Right ventricle myocardium superior (tissue), 1 donor: ENCODE results near the gene RBM5. TPM values are rescaled to one million over a fixed set of nuclear protein-coding genes. Genes with fewer than 3 reads are reported as not detected.

Source experiments
- ATAC-seq: fragments of 200-7000 bp; cut with Tn5 transposase; one replicate; pipeline ENCODE4 v1.9.1; 2020; ENCODE audit warnings: mild to moderate bottlenecking; ENCODE audit not compliant: poor library complexity
- DNase-seq: peaks from one replicate; pipeline ENCODE4 v3.0.0-alpha.2; 2020
- intact Hi-C: fragments of 100-400 bp; cut with DNase I; formaldehyde crosslinking; loops from one replicate; pipeline ENCODE4 v1.11.2; 2022
- total RNA-seq: library from RNA; stranded (reverse); fragmentation: NEBNext Ultra II Directional; extraction: Animal tissue kit (Norgen Biotek cat#: 25700); gene quantifications from one replicate; pipeline ENCODE4 v1.2.1, GENCODE V29; 2021
- donor health status: DM: no; HTN: yes; CAD: no; lungs with severe emphysema.

RBM5 gene
- total RNA-seq, 1 donor from 2014 or later: 56.7 TPM

GRCh38 chr3:50134367-50134766, 45.6 kb downstream of the RBM5 start:
- DNase-seq (no peak), ATAC-seq (no peak)
- intact Hi-C loops: no loop called here

DNA sequence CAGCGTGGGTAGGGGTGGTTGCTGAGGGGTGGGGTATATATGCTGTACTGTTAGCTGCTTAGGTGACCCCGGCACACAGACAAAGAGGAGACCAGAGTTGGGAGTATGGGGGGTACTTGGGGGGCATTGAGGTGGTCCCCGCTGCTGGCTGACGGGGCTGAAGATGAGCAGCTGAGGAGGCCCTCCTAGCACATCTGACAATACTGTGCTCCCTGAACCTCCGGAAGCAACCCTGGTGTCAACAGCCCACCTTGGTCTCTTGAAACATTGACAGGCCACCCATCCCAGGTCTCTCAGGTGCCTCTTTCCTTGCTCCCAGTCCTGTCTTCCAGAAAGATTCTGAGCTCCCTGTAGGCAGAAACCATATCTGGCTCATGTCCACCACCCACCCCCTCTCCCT, 47.2 kb downstream of the RBM5 start:
- no peak for ATAC-seq
- intact Hi-C loops: no loop called here

GRCh38 chr3:50136714-50137405, 48.1 kb downstream of the RBM5 start:
- intact Hi-C loops: no loop called here
- no peak for DNase-seq
- ATAC-seq: peak; percentile 80

More for the DNA sequence above, 47.2 kb downstream of the RBM5 start:
- no peak for DNase-seq

- intact Hi-C loops: no loop called here
These were observed 48.8 kb downstream of the RBM5 start for GRCh38 chr3:50137531-50137930.

GRCh38 chr3:50138266-50139200, 49.8 kb downstream of the RBM5 start:
- ATAC-seq: no peak
- intact Hi-C loops: no loop called here
- DNase-seq: no peak

More at GRCh38 chr3:50137531-50137930, 48.8 kb downstream of the RBM5 start:
- no peak for DNase-seq
- ATAC-seq: no peak

DNA sequence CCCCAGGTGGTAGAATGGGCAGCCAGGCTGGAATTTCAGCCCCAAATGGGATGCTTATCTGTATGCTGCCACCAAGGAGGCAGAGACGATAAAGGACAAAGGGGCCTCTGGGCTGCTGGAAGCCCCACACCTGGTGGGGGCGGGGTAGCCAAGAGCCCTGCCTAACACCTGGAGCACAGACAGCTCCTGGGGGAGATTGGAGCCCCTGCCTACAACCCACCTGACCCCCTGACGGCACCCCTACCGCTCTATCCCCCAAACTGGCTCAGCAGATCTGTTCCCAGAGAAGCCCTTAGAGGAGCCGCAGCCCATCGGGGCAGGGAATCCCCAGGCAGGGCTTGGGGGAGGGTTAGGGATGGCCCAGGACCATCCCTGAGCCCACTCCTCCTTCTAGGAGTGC, 50.6 kb downstream of the RBM5 start:
- DNase-seq (no peak), ATAC-seq (no peak)
- intact Hi-C loops: no loop called here

- ATAC-seq (no peak), DNase-seq (no peak)
- intact Hi-C loops: no loop called here
These were observed 51.2 kb downstream of the RBM5 start for GRCh38 chr3:50139718-50140423.

- intact Hi-C loops: no loop called here
- no peak for DNase-seq
- ATAC-seq: no peak
These were observed 52.3 kb downstream of the RBM5 start for GRCh38 chr3:50140990-50141389.

DNA sequence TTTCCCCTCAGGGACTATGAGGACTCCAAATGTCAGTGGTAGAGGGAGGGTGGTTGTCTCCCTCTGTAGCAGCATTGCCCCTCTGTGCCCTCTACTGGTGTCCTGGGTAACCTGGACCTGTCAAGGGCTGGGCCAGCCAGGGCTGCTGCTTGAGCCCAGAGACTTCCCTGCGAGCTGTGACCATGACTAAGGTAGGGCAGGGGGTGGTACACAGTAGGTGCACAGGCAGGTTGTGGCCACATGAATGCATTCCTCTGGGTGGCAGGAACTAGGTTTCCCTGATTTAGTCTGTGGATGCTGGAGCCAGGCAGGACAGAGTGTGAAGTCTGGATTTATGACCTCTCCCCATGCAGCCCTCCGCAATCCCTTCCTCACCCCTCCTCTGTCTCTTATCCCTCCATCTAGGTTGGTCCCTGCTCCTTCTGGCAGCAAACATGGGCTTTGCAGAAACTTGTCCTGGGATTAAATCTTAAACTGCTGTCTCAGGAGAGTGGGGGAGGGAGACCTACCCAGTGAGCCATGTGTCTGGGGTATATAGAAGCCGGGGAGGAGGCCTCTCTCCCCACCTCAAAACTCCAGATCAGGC, 57.7 kb downstream of the RBM5 start:
- DNase-seq (no peak), ATAC-seq (no peak)
- intact Hi-C loops: no loop called here

- DNase-seq (no peak), ATAC-seq (no peak)
- intact Hi-C loops: no loop called here
These were observed 58.3 kb downstream of the RBM5 start for GRCh38 chr3:50147016-50147415.

GRCh38 chr3:50147447-50147846, 58.7 kb downstream of the RBM5 start:
- ATAC-seq (no peak), DNase-seq (no peak)
- intact Hi-C loops: no loop called here

DNA sequence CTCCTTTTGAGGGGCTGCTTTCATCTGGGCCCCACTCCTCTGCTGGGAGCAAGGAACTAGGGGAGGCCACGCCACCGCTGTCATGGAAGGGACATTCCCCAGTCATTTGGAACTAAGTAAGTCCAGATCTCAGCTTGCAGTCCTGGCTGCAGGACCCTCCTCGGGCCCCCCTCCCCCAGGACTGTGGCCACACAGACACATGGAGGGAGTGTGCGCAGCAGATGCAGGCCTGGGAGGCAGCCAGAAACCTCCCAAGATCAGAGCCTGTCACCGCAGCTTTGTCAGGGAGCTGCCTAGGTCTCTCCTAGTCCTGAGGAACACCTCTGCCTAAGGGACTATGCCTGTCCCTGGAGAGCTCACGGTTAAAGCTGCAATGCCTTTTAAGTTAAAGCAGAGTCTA, 59.1 kb downstream of the RBM5 start:
- no peak for DNase-seq
- ATAC-seq: no peak
- intact Hi-C loops: no loop called here

- intact Hi-C loops: no loop called here
These were observed 61.7 kb downstream of the RBM5 start for GRCh38 chr3:50150404-50150750.

DNA sequence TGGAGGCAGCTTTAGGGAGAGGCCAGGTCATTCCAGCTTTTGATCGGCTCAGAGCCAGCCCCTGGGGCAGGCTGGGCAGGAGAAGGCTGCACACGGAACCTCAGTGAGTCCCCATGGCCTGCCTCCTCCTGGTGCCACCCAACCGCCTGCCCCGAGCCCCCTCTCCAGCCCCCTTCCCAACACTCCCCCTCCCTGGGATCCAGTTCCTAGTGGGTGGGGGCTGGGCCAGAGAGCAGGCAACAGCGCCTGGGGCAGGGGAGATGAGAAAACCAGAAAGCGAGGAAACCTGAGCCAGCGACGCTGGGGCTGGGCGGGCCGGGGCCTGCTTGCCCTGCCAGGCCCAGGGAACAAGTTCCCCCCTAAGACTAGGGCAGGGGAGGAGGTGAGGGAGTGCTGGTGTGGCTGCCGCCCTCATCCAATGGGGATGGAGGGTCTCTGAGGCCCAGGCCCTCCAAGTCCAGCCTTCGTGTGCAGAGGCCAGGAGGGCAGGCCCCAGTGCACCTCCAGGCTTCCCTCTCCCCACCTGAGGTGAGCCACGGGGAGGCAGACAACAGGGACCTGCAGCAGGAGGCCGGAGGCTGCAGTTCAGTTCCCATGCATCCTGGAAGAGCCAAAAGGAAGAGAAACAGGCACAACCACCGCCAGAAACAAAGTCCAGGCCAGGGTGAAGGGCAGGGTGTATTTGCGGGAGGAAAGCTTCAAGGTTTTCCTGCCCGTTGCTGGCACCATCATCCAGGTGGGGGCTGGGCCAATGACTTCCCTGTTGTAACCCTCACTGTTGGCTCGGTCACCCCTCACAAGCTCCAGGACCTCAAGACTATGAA, 62.4 kb downstream of the RBM5 start:
- ATAC-seq (no peak), DNase-seq (no peak)
- intact Hi-C loops: no loop called here

More at GRCh38 chr3:50150404-50150750, 61.7 kb downstream of the RBM5 start:
- ATAC-seq (no peak), DNase-seq (no peak)

DNA sequence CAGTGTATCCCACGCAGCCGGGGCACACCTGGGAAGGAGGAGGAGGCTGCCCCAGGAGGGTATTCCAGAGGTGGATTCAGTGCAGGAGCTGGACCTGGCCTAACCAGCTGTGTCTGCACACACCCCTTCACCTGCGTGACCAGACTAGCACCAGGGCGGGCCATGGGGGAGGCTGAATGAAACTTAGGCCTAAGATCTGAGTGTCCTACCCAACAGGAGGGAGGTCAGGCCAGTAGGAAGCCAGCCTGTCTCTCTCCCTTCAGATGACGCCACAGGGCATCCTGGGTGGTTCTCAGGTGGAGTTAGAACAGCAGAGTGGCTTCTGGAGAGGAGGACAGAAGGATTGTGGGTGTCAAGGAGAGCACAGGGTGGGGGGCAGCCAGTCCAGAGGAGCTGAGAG, 63.0 kb downstream of the RBM5 start:
- DNase-seq (no peak), ATAC-seq (no peak)
- intact Hi-C loops: no loop called here

DNA sequence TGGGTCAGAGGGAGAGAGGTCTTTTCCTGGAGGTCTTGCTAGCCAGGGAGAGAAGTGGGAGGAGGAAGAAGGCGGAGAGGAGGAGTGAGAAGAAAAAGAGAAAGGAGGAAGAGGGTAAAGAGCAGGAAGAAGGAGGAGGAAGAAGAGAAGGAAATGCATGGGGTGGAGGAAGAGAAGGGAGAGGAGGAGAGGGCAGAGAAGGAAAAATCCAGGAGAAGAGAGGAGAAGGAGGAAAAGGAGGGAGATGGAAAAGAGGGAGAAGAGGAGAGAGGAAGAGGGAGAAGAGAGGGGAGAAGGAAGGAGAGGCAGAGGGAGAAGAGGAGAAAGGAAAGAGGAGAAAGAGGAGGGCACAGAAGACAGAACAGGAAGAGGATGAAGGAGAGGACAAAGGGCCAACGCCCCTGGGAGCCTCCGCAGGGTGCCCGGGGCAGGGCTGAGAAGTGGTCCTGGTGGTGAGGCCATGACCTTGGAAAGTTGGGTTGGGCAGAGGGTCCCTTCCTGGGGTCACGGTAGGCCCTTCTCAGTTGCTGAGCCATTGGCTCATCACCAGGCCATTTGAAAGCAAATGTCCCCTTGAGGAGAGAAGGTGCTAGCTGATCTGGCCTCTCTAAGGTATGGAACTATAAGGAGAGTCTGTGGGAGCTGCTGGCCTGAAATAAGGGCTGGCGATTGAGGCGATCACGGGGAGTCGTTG, 65.2 kb downstream of the RBM5 start:
- ATAC-seq: no peak
- intact Hi-C loops: no loop called here
- no peak for DNase-seq

GRCh38 chr3:50154476-50154839, 65.7 kb downstream of the RBM5 start:
- intact Hi-C loops: no loop called here
- ATAC-seq (peak; percentile 51), DNase-seq (no peak)
